ENCODE measurements around the gene MYH6.
"Not testable (repeated sequence)": the region's sequence is repeated elsewhere in the genome, so short reads cannot be mapped to it uniquely, and the experiment has no call there.

Gene MYH6

GRCh38 chr14:23436327-23437132 is 28.5 kb upstream of the MYH6 start:
- DNase-seq (ENCODE audit: low read depth, low spot score), result no peak

DNA sequence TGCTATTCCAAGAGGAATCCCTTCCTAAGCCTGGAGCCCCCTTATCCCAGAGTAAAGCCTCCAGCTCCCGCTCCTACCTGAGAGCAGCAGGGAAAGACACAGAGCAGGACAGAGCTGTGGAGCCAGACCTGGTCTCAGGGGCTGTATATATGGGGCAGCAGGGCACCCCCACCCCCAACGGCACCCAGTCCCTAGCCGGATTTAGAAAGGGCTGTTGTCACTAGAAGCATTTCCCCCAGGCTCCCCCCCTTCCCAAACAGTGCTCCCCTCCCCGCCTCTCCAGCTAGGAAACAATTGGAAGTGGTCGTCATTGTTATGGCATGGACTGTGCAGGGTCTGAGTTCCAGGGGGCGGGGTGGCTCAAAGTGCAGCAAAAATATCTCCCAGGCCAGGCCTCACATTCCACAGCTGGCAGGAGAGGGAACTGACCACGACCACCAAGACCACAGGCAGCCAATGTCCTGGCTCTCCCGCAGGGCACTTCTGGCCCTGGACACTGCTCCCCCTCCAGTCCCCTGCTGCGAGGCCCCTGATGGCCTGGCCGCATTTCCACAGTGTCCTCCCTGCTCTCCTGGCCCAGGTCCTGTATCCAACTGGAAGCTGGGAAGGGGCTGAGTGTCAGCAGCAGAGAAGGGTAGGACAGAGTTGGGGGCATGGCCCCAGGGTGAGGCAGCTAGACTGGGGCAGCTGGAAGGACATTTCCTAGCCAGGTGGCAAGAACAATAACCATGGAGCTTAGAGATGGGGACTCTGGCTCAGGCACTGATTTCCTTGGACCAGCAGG is 27.7 kb upstream of the MYH6 start, which contains the start of gene MYH7:
MYH7 (minus strand) TSS at position 118 of the 784 bp plus-strand sequence. CDS start 1,928 bp downstream, outside the sequence.
- no peak for DNase-seq (ENCODE audit: low read depth, low spot score)

DNA sequence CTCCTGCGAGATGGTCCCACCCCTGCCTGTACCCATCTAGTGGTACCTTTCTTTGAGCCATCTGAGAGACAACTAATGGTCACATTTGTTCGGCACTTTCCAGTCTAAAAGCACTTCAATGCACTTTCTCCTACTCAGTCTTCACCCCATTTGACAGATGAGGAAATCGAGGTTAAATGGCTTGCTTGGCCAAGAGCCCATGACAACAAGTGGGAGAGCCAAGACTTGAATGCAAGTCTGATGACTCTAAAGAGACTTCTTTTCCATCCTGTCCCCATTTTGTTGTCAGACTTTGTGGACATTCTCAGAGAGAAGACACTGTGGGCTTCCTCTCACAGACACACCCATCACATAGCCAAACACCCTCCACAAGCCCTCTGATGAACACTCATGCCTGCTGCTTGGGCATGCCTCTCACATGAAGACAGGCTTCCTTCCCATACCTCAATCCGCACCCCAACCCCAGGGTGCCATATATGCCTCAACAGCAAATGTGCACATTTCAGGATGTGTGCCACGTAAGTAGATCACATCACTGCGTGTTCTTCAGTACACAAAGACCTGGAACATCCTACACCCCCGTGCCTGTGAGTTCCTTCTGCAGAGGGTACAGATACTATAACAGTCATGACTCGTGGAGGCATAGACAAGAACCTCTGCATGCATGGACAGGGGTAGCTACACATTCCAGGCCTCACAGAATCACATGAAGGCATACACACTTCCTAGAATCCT is 26.6 kb upstream of the MYH6 start:
- DNase-seq (ENCODE audit: low read depth, low spot score), result no peak

GRCh38 chr14:23433457-23433856 is 25.4 kb upstream of the MYH6 start:
- no peak for DNase-seq (ENCODE audit: low read depth, low spot score)

DNA sequence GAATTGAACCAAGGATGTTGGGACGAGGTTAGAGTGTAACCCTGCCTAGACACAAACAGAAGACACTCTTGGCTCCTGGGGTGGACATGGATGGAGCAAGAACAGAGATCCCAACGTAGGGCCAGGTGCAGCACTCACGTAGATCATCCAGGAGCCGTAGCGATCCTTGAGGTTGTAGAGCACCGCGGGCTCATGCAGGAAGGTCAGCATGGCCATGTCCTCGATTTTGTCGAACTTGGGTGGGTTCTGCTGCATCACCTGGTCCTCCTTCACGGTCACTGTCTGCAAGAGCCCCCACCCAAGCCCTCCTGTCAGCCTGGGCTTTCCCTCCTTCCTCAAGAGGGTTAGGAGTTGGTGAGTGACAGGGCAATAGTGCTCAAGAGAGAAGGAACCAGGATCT is 24.9 kb upstream of the MYH6 start:
- no peak for DNase-seq (ENCODE audit: low read depth, low spot score)

GRCh38 chr14:23432102-23432925 is 24.2 kb upstream of the MYH6 start:
- no peak for DNase-seq (ENCODE audit: low read depth, low spot score)

- DNase-seq (ENCODE audit: low read depth, low spot score), result no peak
These were observed 23.4 kb upstream of the MYH6 start for GRCh38 chr14:23431486-23431885.

DNA sequence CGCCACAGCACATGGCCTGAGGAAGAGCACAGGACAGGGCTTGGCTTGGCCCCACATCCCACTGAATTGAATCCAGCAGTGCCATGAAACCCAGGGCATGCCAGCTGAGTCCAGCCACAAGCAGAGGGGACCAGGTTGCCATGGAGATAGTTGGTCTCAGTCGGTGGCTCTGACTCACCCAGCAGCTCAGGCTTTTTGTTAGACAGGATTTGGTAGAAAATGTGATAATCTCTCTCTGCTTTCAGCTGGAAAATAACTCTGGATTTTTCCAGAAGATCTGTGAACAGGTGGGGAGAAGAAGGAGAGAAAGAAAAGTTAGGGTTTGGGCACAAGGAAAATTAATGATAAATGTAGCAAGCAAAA is 22.6 kb upstream of the MYH6 start:
- no peak for DNase-seq (ENCODE audit: low read depth, low spot score)

DNA sequence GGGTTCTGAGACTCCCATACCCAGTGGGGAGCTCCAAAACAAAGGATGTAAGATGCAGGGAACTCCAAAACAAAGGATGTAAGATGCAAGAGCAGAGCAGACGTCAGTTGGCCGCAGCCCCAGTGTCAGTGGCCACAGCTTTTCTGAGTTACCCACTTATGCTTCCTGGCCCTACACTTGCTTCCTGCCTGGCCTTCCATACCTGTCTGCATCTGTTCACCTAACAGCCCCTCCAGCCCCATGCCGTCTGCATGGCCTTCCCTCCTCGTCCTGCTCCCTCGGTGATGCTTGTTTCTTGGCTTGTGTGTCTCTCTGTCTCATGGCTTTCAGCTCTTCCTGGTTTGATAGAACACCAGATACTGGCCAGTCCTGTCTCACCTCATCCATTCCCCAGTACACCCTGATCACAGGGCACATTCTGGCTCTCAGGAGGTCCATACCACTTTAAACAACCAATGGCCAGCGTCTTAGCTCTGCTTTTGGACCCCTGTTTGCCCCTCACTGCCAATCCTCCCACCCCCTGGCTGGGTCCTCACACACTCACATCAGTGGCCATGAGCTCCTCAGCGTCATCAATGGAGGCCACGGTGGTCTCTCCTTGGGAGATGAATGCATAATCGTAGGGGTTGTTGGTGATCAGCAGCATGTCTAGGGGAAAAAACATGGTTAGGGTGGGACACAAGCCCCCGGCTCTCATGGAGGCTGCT is 22.1 kb upstream of the MYH6 start:
- DNase-seq (ENCODE audit: low read depth, low spot score), result no peak

DNA sequence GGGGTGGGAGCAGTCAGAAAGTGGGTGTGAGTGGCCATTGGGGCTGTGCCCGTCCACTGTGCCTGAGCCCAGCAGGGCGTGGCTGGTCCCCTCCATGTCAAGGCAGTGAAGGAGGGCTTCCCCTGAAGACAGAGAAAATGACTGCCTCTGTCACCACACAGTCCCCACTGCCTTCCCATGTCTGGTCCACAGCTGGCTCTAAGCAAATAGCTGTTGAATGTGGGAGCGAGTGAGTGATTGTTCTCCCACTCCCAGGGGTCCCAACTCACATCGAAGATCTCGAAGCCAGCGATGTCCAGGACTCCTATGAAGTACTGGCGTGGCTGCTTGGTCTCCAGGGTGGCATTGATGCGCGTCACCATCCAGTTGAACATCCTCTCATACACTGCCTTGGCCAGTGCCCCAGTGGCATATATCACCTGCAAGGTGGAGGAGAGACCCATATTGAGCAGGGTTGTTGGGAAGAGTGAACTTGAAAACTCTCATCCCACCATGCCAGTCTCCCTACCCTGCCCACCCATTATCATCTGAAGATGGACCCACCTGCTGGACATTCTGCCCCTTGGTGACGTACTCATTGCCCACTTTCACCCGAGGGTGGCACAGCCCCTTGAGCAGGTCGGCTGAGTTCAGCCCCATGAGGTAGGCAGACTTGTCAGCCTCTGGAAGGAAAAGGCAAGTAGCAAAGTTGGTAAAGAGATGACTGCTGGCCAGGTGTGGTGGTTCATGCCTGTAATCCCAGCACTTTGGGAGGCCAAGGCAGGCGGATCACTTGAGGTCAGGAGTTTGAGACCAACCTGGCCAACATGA is 20.8 kb upstream of the MYH6 start:
- DNase-seq (ENCODE audit: low read depth, low spot score), result no peak

DNA sequence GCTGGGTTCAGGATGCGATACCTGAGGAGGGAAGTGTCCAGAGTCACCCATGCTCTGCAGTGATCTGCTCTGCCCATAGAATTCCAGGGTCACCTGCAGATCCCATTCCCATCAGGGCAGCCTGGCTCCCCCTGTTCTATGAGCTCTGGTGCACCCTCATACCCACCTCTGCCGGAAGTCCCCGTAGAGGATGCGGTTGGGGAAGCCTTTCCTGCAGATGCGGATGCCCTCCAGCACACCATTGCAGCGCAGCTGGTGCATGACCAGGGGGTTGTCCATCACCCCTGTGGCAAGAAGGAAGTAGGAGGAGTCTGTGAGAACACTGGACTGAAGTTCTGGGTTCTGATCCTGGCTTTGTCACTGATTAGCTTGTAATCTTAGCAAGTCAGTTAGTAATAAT is 17.7 kb upstream of the MYH6 start:
- not testable (repeated sequence) for DNase-seq (ENCODE audit: low read depth, low spot score)

DNA sequence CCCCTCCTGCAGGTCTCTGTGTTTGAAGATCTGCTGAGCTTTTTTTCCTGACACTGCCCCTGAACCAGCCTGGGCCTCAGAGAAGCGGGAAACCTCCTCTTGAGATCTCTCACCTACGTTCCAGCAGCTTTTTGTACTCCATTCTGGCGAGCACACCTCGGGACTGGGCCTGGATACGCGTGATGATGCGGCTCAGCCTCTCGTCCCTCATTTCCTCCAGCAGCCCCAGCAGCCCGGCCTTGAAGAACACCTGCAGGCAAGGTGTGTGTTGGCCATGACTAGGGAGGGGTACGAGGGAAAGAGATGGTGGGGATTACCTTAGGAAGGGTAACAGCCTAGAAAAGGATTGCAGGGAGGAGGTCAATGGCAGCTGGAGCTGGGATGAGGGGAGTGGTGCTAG is 17.1 kb upstream of the MYH6 start:
- no peak for DNase-seq (ENCODE audit: low read depth, low spot score)

GRCh38 chr14:23423657-23424056 is 15.6 kb upstream of the MYH6 start:
- DNase-seq (ENCODE audit: low read depth, low spot score), result no peak

DNA sequence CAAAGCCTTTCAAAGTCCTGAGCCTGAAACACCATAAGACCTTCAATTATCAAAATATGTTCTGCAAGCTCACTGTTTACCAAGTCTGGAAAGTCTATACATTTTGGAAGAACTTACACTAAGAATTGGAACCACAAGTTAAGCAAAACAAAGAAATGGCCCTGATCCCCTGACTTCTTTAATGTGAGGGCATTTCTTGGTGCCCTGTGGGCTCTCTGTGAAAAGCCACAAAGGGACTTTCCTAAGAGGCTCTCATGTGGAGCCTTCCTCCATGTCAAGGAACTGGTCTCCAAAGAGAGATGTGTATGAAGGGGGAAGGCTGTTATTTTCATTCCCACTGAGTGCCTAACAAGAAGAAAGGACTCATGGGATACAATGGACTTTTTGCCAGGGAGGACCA is 13.5 kb upstream of the MYH6 start:
- DNase-seq (ENCODE audit: low read depth, low spot score), result no peak

DNA sequence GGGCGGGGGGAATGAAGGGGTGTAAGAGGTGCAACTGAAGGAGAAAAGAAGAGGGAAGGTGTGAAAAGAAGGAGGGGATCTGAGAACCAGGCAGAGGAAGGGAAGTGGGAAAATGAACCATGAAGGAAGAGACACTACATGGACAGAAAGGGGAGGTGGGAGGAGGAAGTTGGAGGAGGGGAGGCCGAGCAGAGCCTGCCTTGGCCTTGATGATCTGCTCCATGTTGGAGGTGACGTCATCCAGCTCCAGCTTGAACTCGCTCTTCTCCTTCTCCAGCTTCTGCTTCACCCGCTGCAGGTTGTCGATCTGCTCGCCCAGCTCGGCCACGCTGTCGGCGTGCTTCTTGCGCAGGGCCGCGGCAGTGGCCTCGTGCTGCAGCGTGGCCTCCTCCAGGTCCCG is 11.6 kb upstream of the MYH6 start:
- not testable (repeated sequence) for DNase-seq (ENCODE audit: low read depth, low spot score)

DNA sequence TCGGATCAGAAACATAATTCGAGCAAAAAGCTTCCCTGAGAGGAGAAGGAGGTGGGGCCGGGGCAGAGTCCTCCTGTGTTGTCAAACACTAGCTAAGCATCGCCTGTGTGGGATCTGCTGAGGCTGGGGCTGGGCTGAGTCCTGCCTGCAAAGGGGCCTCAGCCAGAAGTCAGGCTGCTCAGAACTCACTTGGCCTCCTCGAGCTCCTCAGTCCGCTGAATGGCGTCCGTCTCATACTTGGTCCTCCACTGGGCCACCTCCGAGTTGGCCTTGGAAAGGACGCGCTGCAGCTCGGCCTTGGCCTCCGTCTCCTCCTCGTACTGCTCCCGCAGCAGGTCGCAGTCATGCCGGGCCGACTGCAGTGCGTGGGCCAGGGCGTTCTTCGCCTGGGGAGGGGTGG is 9.9 kb upstream of the MYH6 start:
- no peak for DNase-seq (ENCODE audit: low read depth, low spot score)

GRCh38 chr14:23417269-23417668 is 9.2 kb upstream of the MYH6 start:
- not testable (repeated sequence) for DNase-seq (ENCODE audit: low read depth, low spot score)

DNA sequence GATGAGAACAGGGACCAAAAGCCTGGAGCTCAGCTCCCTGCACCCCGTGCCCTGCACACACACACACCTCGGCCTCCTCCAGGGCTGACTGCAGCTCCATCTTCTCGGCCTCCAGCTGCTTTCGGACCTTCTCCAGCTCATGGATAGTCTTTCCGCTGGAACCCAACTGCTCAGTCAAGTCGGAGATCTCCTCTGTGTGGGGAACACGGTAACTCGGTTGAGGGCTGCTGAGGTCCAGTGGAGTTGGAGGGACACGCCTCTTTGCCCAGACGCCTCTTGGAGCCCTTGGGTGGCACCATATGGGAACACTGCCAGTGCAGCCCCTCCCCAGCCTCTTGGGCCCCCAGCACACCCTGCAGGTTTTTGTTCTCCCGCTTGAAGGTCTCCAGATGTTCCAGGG is 8.7 kb upstream of the MYH6 start:
- DNase-seq (ENCODE audit: low read depth, low spot score), result no peak

- DNase-seq (ENCODE audit: low read depth, low spot score), result no peak
These were observed 8.0 kb upstream of the MYH6 start for GRCh38 chr14:23415821-23416778.
